GM21360 (cell line): Measurements from ENCODE around the gene ZNF302.
"Not testable (repeated sequence)": the region's sequence is repeated elsewhere in the genome, so short reads cannot be mapped to it uniquely, and the experiment has no call there.

Experiments used
- ATAC-seq: cut with Tn5 transposase; IDR thresholded peaks from one replicate; pipeline ENCODE4 v1.9.1; 2021; ENCODE audit warnings: mild to moderate bottlenecking, moderate library complexity; ENCODE audit not compliant: unreplicated experiment

Gene ZNF302

GRCh38 chr19:34677386-34678084 is at the start of gene ZNF302:
Gene ZNF302 (plus strand): TSS chr19:34677678. CDS start chr19:34678805, 1,127 bp downstream.
- ATAC-seq: peak; percentile 80

DNA sequence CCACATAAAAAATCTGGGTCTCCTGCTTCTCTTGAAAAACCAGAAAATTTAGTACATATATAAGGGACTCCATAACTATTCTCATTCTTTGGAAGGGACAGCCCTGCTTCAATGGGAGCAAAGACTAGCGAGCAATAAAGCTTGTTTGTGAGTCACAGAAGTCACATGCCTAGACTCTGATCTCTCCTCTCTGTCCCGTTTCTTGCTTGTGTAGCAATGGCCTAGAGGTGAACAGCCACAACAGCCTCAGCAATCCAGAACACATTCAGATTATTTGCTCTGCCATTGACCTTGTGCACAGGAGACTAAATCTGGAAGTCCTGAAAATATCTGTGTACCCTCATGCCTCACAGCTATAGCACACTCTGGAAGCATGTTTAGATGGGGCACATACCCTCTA is 43.7 kb upstream of the ZNF302 start:
- ATAC-seq: no peak

- ATAC-seq: no peak
These were observed 37.9 kb upstream of the ZNF302 start for GRCh38 chr19:34639491-34640085.

GRCh38 chr19:34642241-34642640 is 35.2 kb upstream of the ZNF302 start:
- no peak for ATAC-seq

- no peak for ATAC-seq
These were observed 32.5 kb upstream of the ZNF302 start for GRCh38 chr19:34644991-34645461.

- no peak for ATAC-seq
These were observed 31.9 kb upstream of the ZNF302 start for GRCh38 chr19:34645551-34645950.

DNA sequence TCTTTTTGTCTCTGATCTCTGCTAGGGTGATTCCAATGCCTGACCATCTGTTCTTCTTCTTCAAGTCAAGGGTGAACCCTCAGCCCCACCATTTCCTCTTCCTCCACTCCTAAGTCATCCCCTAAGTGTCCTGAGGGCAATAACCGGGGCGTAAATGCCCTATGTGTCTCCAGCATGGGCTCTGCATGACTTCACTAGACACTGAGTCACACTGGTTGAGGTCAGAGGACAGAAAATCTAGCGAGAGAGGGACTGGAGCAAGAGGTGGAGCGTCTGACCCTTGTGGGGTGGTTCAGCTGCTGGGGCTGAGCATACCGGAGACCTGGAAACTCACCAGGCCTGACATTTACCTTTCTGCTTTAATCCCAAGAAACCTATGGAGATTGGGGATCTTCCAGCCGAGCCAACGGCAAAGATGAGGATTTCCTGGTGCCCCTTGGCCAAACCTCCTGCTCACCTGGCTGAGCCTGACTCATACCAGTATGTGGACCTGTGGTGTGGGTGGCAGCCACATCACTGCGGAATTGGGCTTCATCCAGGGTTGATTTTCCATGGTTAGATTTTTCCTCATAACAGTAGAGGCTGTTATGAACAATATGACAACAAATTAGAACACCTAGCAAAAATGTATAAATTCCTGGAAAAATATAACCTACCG is 27.5 kb upstream of the ZNF302 start:
- no peak for ATAC-seq

DNA sequence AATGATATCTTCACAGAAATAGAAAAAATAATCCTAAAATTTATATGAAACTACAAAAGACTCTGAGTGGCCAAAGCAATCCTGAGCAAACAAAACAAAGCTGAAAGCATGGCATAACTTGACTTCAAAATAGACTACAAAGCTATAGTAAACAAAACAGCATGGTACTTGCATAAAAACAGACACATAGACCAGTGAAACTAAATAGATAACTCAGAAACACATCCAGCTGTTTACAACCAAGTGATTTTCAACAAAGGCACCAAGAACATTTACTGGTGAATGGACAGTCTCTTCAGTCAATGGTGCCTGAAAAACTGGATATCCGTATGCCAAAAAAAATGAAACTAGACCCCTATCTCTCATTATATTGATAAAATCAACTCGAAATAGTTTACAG is 25.7 kb upstream of the ZNF302 start:
- ATAC-seq: no peak

- ATAC-seq: no peak
These were observed 22.7 kb upstream of the ZNF302 start for GRCh38 chr19:34654796-34655195.

GRCh38 chr19:34655651-34656050 is 21.8 kb upstream of the ZNF302 start:
- ATAC-seq: no peak

DNA sequence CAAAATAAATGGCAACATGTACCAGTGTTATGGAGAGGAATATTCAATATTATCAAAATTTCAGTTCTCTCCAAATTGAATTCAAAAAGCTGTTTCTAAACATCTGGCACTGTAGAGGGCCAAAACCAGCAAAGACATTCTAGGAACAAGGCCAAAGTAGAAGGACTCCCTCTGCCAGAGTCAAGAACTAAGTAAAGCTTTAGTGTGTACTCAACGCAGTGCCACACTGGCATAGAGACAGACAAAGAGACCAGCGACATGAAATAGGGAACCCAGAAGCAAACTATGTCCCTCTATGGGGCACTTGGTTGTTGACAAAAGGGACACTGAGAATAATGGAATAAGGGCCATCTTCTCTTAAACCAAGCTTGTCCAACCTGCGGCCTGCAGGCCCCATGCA is 16.1 kb upstream of the ZNF302 start:
- ATAC-seq: no peak

GRCh38 chr19:34662919-34663318 is 14.6 kb upstream of the ZNF302 start:
- ATAC-seq: no peak

DNA sequence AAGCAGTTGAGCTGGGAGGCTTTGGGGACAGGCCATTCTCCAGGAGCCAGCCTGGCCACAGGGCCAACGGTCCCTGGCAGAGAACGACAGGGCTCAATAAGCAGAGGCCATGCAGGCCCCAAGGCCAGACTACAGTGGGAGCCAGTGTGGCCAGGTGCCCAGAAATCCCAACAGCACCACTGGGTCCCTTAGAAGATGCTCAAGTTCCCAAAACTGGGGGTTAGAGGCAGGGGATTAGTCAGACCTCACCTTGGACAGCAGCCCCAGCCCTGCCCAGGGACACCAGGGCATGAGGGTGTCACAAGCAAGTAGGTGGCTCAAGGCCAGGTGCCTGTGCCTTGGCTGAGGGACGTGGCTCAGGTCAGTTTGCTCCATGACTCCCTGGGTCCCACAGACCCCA is 13.3 kb upstream of the ZNF302 start:
- no peak for ATAC-seq

DNA sequence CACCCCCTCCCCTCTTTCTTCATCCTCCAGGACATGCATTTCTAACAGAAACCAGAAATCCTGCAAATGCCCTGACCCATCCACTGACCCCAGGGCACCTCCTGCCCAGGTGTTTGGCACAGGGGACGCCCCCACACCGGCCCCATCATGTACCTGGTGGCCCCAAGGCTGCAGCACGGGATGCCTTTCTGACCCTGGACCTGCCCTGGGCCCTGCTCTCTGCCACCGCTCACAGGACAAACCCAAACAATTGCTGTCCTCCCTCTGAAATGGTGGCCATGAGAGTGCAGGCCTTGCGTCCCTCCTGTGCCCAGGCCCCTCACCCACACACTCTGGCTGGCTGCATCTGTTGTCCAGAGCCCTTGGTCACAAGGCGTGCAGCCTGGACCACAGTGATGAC is 12.6 kb upstream of the ZNF302 start:
- ATAC-seq: no peak

DNA sequence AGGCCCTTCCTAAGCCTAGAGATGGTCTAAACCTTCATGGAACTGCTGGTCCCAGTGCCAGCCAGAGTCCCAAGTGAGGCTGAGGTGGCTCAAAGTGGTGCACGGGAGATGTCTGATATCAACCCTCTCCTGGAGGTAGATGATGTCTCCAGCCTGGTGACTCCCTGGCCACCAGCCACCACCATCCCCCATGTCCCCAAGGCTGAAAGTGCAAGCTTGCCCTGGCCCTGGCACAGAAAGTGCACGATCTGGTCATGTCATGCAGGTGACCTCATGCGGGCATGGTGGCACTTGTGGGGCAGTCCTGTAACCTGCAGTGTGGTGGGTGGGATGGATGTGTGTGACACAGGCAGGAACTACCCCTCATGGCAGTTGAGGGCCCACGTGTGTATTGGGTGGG is 12.2 kb upstream of the ZNF302 start:
- not testable (repeated sequence) for ATAC-seq

GRCh38 chr19:34666200-34666957 is 11.1 kb upstream of the ZNF302 start:
- ATAC-seq: no peak

- ATAC-seq: no peak
These were observed 10.6 kb upstream of the ZNF302 start for GRCh38 chr19:34666958-34667265.

DNA sequence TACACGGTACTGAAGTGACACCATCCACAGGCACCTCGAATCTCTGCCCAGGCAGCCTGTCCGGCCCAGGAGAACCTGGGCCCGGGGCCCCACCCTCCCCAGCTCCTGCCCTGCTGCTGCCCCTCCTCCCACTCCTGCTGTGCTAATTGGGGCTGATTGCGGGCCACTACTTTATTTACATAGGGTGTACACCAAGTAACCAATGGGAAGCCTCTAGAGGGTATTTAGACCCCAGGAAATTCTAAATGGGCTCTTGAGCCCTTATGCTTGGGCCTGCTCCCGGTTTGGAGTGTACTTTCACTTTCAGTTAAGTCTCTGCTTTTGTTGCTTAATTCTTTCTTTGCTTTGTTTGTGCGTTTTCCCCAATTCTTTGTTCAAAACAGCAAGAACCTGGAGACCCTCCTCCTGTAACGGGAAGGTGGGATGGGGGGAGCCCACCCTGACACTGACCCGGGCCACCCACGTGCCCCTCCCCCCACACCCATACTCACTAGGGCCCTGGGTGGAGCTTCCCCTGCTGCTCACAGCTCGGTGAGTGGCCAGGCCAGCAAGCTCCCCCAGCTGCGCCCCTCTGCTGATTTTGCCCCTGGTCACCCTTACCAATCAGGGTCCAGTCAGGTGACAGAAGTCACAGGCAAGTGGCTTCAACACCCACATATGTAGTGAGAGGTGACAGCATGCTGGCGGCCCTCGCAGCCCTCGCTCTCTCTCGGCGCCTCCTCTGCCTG is 10.0 kb upstream of the ZNF302 start:
- no peak for ATAC-seq

GRCh38 chr19:34668077-34668689 is 9.3 kb upstream of the ZNF302 start:
- not testable (repeated sequence) for ATAC-seq

DNA sequence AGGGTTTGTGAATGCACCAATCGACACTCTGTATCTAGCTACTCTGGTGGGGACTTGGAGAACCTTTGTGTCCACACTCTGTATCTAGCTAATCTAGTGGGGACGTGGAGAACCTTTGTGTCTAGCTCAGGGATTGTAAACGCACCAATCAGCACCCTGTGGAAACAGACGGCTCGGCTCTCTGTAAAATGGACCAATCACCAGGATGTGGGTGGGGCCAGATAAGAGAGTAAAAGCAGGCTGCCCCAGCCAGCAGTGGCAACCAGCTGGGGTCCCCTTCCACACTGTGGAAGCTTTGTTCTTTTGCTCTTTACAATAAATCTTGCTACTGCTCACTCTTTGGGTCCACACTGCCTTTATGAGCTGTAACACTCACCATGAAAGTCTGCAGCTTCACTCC is 8.8 kb upstream of the ZNF302 start:
- not testable (repeated sequence) for ATAC-seq
